ENCODE data around the gene TMEM151A.
A peak's percentile ranks its signal among the peaks of the same experiment; 100 is the strongest.
"Not testable (repeated sequence)": the region's sequence is repeated elsewhere in the genome, so short reads cannot be mapped to it uniquely, and the experiment has no call there.

The TMEM151A gene

DNA sequence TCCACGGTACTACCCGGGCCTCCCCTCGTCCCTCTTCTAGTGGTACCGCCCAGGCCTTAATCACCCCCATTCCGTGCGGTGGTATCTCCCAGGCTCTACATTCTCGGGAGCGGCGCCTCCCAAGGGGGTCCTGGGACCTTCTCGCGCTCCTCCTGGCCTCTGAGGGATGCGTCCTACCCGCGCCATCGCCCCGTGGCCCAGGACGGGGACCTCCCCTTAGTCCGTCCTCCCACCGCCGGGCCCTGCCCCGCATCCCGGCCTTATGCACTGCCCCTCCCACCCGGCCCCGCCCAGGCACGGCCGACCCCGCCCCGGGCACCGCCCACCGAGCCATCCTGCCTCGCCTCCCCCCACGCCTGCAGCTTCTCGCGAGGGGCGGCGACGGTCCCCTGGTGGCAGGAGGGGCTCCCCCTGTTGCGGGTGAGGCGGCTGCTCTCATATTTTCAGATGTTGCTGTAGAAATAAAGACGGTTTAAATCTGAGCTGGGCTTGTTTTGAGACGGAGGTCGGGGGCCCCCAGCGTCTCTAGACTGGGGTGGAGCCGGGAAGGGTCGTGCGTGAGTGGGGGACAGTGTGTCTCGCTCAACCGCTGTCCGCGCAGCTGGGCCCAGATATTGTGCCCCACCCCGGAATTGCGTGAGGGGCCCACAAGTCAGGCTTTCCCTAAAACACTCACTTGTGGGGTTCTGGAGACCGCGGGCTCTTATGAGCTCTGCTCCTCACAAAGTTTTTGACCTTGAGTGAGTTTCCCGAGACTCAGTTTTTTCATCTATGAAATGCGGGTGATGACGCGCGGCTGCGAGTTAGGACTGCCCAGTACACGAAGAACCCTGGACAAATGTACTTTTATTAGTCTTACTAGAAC is 24.1 kb upstream of the TMEM151A start:
- DNase-seq (ENCODE audit: low spot score) = peak; percentile 80

DNA sequence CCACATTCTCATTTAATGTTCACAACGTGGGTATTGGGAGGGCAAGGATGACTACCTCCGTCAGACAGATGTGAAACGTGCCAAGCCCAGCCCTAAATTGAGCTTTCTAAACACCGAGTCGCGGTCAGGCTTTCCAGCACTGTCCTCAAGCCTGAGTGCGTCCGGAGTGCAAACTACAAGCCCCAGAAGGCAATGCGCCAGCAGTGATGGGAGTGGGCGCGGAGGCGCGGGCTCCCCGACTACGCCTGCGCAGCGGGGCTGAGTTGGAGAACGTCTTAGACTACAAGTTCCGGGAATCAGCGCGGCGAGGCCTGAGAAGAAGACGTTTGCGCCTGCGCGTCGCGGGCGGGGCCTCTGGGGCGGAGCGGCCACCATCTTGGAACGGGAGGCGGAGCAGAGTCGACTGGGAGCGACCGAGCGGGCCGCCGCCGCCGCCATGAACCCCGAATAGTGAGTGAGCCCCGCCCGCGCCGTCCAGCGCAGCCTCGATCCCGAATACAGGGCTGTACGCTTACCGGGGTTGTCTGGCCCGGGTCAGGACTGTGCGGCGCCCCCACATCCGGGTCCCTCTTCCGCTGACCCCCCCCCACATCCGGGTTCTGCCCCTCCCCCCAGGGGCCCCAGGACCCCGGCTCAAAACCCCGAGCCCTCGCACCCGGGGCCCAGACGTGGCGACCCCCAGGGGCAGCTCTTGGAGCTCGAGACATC is 23.3 kb upstream of the TMEM151A start, which contains the start of gene RAB1B:
TSS of gene RAB1B (plus strand) at position 396 of the 708 bp plus-strand sequence. CDS start at position 437, 41 bp downstream.
- DNase-seq (ENCODE audit: low spot score) = peak; percentile 99

DNA sequence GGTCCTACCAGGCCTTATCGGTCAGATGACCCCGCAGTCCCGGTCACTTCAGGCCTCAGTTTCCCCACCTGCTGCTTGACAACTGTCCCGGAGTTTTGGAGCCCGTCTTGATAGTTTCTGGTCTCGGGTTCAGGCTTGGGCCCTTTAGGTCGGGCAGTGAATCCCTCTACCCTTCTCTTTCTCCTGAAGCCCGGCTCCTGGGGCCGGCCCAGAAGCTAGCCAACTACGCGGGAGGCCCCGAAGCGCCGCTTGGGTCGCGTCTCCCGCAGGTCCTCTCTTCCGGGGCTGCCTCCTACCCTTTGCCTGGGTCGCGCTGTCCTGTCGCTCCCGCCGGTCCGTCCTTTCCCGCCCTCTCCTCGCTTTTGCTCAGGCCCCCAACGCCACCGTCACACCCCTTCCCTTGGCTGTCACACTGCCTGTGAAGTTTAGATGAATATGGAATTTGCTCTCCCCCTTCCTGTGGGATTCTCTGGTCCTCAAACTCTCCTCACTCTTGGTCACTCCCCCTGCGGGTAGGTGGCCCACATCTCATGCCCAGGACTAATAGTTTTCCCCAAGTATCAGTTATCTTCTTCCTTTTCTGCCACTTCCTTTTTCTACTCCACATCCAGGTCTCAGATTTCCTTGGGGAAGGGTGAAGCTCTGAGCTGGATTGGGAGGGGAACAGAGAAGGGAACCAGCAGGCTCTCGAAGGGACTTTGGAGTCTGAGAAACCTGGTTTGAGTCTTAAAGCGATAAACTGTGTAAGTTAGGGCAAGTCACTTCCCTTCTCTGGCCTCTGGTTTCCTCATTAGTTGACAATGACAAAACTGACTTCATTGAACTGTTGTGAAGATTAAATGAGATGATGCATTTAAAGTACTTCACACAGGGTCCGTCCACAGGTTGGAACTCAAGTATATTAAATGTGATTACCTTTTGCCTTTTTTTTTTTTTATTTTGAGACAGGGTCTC is 22.5 kb upstream of the TMEM151A start:
- DNase-seq (ENCODE audit: low spot score) = no peak

DNA sequence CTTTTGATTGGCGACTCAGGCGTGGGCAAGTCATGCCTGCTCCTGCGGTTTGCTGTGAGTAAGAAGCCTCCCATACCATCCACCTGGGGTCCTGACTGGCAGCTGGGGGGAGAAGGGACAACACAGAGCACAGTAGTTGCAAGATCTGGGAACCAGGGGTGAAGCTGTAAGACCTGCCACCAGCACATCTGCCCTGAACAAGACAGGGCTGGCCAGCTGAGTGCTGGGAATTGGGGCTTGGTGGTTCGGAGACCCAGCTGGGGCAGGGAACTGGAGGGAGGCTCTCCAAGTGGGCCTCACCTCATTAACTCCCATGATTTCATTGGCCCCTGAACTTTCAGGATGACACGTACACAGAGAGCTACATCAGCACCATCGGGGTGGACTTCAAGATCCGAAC is 19.9 kb upstream of the TMEM151A start:
- DNase-seq (ENCODE audit: low spot score) = no peak

DNA sequence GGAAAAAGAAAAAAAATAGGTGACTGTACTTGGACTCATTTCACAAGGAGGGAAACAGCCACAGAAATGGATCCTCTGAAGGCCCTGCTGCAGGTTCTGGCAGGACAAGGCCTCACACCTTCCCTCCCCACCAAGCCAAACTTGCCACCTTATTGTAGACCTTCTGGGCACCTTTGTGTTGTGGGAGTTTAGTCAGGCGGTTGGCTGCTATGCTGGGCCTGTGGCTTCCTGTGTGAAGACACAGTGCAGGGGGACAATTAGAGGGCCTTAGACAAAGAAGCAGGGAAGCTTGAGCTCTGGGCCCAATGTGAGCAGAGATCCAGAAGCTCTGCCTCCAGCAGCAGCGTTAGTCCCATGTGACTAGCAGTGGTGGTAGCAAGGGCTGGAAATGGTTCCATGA is 19.1 kb upstream of the TMEM151A start:
- no peak for DNase-seq (ENCODE audit: low spot score)

DNA sequence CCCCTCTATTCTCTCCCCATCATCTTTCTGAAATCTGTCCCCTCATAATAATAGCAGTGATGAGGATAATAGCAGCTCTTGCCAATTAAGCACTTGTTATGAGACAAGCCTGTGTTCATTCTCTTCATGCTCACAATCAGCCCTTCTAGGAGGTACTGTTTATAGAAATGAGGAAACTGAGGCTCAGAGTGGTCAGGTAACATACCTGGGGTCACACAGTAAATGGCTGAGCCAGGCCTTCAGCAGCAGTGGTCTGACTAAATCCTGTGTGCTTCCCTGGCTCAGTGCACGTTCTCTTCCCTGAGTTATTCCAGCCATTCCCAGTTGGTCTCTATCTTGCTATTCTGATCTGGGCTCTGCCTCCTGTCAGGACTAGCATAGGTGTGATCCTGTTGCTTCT is 17.5 kb upstream of the TMEM151A start:
- DNase-seq (ENCODE audit: low spot score) = no peak

DNA sequence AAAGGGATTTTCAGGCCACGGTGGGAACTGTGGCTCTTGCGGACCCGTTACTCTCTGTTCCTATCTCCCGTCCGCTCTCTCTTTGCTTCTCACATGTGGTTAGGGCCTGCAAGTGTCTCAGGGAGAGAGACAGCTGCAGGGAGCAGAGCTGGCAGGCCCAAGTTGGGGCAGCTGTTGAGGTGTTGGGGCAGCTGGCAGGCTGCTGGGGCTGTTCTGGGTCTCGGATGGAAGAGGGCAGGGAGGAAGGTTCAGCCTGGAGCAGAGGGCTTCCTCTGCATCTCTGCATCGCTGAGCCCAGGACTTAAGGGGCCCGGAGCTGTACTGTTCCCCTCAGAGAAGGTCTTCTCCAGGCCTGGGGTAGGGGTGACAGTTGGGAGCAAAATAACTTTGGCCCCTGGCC is 16.3 kb upstream of the TMEM151A start:
- DNase-seq (ENCODE audit: low spot score) = no peak

DNA sequence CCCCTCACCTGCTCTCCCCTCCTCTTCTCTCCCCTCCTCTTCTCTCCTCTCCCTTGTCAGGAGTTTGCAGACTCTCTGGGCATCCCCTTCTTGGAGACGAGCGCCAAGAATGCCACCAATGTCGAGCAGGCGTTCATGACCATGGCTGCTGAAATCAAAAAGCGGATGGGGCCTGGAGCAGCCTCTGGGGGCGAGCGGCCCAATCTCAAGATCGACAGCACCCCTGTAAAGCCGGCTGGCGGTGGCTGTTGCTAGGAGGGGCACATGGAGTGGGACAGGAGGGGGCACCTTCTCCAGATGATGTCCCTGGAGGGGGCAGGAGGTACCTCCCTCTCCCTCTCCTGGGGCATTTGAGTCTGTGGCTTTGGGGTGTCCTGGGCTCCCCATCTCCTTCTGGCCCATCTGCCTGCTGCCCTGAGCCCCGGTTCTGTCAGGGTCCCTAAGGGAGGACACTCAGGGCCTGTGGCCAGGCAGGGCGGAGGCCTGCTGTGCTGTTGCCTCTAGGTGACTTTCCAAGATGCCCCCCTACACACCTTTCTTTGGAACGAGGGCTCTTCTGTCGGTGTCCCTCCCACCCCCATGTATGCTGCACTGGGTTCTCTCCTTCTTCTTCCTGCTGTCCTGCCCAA is 15.6 kb upstream of the TMEM151A start:
- DNase-seq (ENCODE audit: low spot score) = no peak

DNA sequence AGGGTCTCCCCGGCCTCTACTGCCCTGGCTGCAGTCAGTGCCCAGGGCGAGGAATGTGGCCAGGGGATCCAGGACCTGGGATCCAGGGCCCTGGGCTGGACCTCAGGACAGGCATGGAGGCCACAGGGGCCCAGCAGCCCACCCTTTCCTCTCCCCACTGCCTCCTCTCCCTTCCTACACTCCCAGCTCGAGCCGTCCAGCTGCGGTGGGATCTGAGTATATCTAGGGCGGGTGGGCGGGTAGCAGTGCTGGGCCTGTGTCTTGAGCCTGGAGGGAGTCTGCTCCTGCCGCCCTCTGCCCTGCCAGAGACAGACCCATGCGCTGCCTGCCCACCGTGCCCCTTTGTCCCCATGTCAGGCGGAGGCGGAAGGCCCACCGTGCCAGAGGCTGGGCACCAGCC is 15.1 kb upstream of the TMEM151A start:
- not testable (repeated sequence) for DNase-seq (ENCODE audit: low spot score)

DNA sequence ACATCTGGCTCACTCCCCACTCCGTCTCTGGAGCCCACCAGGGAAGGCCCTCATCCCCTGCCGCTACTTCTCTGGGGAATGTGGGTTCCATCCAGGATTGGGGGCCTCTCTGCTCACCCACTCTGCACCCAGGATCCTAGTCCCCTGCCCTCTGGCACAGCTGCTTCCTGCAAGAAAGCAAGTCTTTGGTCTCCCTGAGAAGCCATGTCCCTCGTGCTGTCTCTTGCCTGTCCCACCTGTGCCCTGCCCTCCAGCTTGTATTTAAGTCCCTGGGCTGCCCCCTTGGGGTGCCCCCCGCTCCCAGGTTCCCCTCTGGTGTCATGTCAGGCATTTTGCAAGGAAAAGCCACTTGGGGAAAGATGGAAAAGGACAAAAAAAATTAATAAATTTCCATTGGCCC is 14.6 kb upstream of the TMEM151A start:
- DNase-seq (ENCODE audit: low spot score) = not testable (repeated sequence)

DNA sequence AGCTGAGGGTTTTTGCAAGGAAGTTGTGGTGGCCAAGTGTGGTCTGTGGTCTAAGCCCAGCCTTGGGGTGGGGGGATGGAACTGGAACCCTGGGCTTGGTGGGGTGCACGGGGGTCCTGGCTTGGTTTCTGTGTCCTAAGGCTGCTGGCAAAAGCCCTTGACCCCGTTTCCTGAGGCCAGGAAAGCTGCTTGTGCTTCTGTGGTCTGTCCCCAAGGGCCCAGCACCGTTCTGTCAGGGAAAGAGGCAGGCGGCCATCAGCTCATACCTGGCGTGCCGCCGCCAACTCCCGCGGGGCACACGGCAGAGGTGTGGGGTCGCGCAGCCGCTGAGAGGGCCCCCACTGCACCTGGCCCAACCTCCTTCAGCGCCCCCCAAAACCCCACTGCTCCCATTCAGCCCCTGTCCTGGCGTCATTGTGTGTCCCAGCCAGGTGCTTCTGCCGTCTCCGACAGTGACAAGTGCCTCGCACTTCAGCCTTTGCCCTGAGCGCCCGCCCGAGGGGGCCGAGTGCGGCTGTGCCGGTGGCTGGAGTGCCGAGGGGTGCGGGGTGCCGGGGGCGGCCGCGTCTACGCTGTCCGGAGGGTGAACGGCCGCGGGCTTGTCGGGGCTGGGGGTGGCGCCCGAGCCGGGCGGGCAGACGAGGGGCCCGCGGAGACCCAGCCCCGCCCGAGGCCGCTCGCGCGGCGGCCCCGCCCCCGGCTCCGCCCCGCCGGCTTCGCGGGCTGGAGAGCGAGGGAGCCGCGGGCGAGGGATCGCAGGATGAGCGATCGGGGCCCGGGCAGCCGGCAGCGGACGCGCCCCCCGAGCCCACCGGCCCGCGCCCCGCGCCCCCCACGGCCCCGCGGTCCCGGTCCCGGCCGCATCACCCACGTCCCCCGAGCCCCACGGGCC is 14.0 kb upstream of the TMEM151A start, which contains the start of gene CNIH2:
TSS of gene CNIH2 (plus strand) at position 705 of the 892 bp plus-strand sequence. CDS start 282 bp downstream, outside the sequence.
- no peak for DNase-seq (ENCODE audit: low spot score)

DNA sequence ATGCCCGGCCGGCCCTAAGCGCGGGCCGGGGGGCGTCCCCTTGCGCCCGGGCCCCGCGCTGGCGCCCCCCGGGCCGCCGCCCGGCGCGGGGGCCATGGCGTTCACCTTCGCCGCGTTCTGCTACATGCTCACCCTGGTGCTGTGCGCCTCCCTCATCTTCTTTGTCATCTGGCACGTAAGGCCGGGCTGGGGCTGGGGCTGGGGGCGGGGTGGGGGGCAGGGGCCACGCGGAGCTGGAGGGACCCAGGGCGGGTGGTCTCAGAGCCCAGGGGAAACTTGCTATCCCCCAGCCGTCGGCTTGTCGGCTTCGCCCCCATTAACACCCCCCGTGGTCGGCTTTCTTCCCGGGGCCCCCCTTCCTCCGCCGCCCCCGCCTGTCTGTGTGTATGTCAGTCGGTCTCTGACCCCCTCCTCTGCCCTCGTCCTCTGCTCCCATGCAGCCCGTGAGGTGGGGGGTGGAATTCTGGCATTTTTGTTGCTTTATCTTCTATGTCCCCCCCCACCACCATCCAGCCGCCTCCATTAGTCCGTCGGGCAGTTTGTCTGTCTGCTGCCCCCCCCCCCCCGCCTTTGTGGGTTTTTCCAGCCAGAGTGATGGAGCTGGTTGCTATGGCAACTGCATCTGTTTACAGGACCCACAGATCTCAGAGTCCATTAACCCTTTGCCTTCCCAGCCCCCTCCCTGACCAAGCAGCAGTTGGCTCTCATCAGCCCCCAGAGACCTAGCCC is 13.2 kb upstream of the TMEM151A start:
- no peak for DNase-seq (ENCODE audit: low spot score)

DNA sequence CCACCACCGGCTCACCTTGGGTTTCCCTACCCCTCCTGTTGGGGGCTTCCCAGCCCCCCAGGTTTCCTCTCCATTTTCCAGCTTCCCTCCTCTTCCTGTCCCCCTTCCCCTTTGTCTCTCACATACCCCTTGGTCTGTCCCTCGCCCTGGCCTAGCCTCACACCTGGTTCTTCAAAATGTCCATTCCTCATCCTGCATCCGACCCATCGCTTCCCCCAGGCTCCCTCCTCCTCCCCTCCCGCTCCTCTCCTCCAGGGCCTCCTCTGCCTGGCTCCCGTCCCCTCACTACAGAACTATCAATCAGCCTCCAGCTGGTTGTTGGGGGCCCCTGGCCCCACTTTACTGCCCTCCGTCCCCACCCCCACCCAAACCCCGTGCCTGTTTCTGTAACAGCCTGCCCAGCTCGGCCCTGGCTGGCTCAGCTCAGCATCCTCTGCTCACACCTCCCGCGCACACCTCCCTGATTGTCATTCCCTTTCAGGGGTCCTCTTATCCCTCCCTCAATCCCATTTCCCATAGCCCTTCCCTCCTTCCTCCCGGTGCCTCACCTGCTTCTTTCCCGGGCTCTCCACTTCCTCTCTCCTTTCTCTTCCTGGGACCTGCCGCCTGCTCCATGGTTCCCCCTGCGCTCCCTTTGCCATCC is 12.5 kb upstream of the TMEM151A start:
- DNase-seq (ENCODE audit: low spot score) = no peak

DNA sequence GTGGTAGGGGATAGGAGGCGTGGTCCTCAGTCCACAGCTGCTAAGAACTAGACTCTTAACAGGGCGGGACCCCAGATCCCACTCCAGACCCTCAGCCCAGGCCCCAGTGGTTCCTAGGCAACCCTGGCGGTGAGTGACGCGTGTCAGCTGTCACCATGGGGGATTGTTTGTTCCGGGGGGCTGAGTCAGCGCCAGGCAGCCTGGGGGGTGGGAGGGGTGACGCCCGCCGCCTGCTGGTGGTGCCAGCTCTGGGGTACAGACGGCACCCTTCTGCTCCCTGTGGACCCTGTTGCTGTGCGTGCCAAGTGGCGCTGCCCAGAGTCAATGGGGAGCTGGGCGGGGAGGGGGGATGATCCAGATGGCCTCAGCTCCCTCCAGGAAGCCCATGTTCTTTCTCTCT is 11.3 kb upstream of the TMEM151A start:
- DNase-seq (ENCODE audit: low spot score) = no peak

DNA sequence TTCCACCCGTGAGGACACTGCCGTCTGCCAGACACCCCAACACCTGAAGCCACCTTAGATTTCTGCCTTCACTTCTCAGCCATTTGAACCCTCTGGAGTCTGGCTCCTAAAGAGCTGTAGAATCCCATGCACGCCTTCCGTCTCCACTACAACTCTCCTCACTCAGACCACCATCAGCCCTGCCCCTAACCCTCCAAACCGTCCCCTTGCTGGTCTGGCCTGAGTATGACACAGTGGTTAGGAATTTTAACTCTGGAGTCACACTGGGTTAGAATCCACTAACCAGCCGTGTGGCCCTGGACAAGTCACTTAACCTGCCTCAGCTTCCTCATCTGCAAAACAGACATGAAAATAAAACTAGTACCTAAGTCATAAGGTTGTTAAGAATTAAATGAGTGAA is 10.7 kb upstream of the TMEM151A start:
- DNase-seq (ENCODE audit: low spot score) = no peak

DNA sequence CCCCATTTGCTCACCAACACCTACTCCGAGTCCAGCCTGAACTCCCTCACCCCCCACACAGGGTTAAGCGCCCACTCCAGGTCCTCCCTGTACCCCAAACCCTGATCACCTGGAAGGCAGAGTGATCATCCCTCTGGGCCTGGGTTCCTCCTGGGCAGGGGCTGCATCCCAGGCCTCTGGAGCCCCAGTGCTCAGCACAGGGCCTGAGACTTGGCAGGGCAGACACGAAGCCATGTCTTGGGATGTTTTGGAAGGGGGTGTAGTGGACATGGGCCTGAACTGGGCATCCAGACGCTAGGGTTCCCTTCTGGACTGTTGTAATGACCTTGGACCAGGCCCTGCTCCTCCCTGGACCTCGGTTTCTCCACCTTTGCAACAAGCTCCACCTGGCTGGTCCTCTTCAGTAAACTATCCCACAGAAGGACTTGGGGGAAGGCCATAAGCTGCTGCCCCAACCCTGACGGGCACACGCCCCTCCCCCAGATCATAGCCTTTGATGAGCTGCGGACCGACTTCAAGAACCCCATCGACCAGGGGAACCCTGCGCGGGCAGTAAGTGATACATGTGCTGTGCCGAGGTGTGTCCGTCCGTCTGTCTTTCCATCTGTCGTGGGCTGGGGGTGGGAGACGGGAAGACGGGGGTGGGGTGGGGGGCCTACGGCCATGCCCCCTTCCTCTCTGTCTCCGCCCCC is 9.8 kb upstream of the TMEM151A start:
- DNase-seq (ENCODE audit: low spot score) = no peak

DNA sequence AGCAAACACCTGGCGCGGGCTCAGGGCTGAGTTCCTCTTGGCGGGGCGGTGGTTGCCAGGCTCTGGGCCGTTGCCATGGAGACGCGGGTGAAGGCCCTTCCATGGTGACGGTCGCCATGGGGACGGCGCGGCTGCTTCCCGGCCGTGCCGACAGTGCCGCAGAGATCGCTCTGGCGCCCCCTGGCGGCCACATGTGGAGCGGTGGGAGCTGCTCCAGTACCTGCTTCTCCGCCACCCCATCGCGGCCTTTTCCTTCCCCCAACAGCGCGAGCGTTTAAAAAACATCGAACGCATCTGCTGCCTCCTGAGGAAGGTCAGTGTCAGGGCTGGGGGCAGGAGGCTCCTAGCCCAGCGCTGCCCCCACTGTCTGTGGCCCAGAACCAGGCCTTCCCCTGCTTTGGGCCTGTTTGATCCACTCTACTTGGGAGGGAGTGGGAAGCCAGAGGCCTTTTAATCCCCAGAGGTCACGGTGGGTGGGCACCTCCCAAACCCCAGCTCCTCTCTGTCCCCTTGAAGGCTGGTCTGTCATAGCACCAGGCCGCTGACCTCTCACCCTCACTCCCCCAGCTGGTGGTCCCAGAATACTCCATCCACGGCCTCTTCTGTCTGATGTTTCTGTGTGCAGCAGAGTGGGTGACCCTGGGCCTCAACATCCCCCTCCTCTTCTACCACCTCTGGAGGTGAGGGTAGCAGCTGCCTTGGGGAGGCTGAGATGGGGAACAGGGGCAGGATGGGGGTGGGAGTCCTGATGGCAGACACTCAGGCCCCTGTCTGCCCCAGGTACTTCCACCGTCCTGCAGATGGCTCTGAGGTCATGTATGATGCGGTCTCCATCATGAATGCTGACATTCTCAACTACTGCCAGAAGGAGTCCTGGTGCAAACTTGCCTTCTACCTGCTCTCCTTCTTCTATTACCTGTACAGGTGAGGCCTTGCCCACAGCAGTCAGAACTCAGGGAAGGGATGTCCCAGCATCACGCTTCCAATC is 8.9 kb upstream of the TMEM151A start:
- peak; percentile 98 for DNase-seq (ENCODE audit: low spot score)

All from cerebellar cortex (tissue), 1 donor.